MCF 10A (cell line): Measurements from ENCODE around the gene ZNF507. TPM values are rescaled to one million over a fixed set of nuclear protein-coding genes. Genes with fewer than 3 reads are reported as not detected.
A peak's percentile ranks its signal among the peaks of the same experiment; 100 is the strongest.

Source experiments
- BruUV-seq: library from RNA; stranded (reverse); fragments of 400-500 nt; replicated peaks from 2 replicates; lab custom pipeline; 2021; lab: Mats Ljungman, UMichigan
- CTCF ChIA-PET: fragments of 300-600 bp; sonication (Branson Sonifier 250); formaldehyde crosslinking; extraction: SDS; loops from one replicate; lab custom pipeline; 2021; ENCODE audit warnings: antibody characterized with exemption, inconsistent platforms; lab: Yijun Ruan, JAX
- POLR2A ChIA-PET: fragments of 300-600, 350-650 bp; sonication (Branson Sonifier 250); formaldehyde crosslinking; extraction: SDS; loops from one replicate; lab custom pipeline; 2020; ENCODE audit warnings: antibody characterized with exemption, inconsistent platforms; lab: Yijun Ruan, JAX
- DNase-seq: peaks from one replicate; pipeline ENCODE4 v3.0.0-alpha.2; 2018; ENCODE audit not compliant: unreplicated experiment
- H3K27ac Mint-ChIP-seq: one replicate; pipeline ENCODE4 v1.8.0; 2022; ENCODE audit warnings: mild to moderate bottlenecking, low read depth, mixed read lengths; ENCODE audit not compliant: unreplicated experiment
- H3K27me3 Mint-ChIP-seq: one replicate; pipeline ENCODE4 v1.8.0; 2022; ENCODE audit warnings: mixed read lengths; ENCODE audit not compliant: insufficient read depth, unreplicated experiment
- H3K36me3 Mint-ChIP-seq: one replicate; pipeline ENCODE4 v1.8.0; 2022; ENCODE audit warnings: mild to moderate bottlenecking, moderate library complexity, mixed read lengths; ENCODE audit not compliant: insufficient read depth, unreplicated experiment
- H3K4me1 Mint-ChIP-seq: one replicate; pipeline ENCODE4 v1.8.0; 2022; ENCODE audit warnings: mixed read lengths; ENCODE audit not compliant: insufficient read depth, unreplicated experiment
- H3K4me3 Mint-ChIP-seq: one replicate; pipeline ENCODE4 v1.8.0; 2022; ENCODE audit warnings: mild to moderate bottlenecking, moderate library complexity, mixed read lengths; ENCODE audit not compliant: unreplicated experiment
- H3K9me3 Mint-ChIP-seq: one replicate; pipeline ENCODE4 v1.8.0; 2022; ENCODE audit warnings: mixed read lengths; ENCODE audit not compliant: unreplicated experiment
- intact Hi-C: fragments of 100-400 bp; cut with micrococcal nuclease; formaldehyde crosslinking; loops from 2 replicates; pipeline ENCODE4 v1.14.1; 2022
- total RNA-seq: library from RNA; stranded (reverse); gene quantifications from 2 replicates; pipeline ENCODE4 v1.2.3, GENCODE V29; 2022
- TF ChIP-seq, protein P1 (sequence below): fragments of 200-600 bp; IDR thresholded peaks from one replicate; pipeline ENCODE4 v1.8.0; 2022; ENCODE audit warnings: antibody characterized with exemption, mild to moderate bottlenecking; ENCODE audit not compliant: unreplicated experiment

Gene ZNF507
- total RNA-seq, 1 experiment from 2014 or later = 22.8 TPM

DNA sequence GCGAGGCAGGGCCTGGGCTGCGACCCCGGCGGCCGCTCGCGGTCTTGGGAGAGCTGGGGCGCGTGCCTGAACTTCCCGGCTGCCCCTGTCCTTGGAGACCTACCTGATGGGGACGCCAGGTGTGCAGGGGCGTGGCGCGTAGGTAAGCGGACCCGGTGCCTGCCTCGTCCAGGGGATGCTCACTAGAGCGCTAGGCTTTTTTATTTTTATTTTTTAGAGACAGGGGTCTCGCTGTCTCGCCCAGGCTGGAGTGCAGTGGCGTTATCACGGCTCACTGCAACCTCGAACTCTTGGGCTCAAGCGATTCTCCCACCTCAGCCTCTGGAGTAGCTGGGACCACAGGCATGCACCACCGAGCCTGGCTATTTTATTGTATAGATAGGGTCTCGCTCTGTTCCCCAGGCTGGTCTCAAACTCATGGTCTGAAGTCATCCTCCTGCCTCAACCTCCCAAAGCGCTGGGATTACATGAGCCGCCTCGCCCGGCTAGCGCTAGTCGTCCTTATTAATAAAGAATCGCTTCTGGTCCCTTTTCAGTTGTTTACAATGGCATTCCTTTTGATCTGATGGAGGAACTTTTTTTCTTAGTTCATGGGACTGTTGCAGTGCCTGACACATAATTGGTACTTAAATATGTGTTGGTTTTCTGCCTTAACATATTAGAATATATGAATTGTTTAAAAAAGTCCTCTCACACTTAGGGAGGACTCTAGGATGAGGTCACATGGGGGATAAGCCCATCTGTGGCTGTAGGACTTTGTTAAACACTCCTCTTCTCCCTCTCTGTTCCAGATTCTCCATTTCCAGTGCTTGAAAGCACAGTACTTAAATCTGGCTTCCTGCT, 61.0 kb downstream of the ZNF507 start:
- Mint-ChIP-seq H3K27ac (peak overlapping the region; percentile 93), H3K4me1 (peaks cover 20% of the 10 kb centered on the region), H3K36me3 (peaks cover 23% of the 10 kb centered on the region), H3K9me3 (no peaks in the 10 kb centered on the region), H3K27me3 (no peaks in the 10 kb centered on the region), H3K4me3 (peak overlapping the region; percentile 79)
- peak; percentile 5 for DNase-seq
- TF ChIP-seq, protein P1, sequence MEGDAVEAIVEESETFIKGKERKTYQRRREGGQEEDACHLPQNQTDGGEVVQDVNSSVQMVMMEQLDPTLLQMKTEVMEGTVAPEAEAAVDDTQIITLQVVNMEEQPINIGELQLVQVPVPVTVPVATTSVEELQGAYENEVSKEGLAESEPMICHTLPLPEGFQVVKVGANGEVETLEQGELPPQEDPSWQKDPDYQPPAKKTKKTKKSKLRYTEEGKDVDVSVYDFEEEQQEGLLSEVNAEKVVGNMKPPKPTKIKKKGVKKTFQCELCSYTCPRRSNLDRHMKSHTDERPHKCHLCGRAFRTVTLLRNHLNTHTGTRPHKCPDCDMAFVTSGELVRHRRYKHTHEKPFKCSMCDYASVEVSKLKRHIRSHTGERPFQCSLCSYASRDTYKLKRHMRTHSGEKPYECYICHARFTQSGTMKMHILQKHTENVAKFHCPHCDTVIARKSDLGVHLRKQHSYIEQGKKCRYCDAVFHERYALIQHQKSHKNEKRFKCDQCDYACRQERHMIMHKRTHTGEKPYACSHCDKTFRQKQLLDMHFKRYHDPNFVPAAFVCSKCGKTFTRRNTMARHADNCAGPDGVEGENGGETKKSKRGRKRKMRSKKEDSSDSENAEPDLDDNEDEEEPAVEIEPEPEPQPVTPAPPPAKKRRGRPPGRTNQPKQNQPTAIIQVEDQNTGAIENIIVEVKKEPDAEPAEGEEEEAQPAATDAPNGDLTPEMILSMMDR = no peak
- intact Hi-C loops = no loop called here
- BruUV-seq = no TSS peak
- ChIA-PET CTCF (interaction anchor here (2.1 kb wide), 1 partner anchor 66 kb away, joined by 8 read pairs; no protein-coding TSS in a partner anchor), POLR2A (interaction anchor here (0.5 to 3.8 kb wide), 16 partner anchors 8 to 1171 kb away, joined by 3 to 40 read pairs (median 5); partner anchors contain the start of genes NUDT19, PDCD5 and ZNF507)

DNA sequence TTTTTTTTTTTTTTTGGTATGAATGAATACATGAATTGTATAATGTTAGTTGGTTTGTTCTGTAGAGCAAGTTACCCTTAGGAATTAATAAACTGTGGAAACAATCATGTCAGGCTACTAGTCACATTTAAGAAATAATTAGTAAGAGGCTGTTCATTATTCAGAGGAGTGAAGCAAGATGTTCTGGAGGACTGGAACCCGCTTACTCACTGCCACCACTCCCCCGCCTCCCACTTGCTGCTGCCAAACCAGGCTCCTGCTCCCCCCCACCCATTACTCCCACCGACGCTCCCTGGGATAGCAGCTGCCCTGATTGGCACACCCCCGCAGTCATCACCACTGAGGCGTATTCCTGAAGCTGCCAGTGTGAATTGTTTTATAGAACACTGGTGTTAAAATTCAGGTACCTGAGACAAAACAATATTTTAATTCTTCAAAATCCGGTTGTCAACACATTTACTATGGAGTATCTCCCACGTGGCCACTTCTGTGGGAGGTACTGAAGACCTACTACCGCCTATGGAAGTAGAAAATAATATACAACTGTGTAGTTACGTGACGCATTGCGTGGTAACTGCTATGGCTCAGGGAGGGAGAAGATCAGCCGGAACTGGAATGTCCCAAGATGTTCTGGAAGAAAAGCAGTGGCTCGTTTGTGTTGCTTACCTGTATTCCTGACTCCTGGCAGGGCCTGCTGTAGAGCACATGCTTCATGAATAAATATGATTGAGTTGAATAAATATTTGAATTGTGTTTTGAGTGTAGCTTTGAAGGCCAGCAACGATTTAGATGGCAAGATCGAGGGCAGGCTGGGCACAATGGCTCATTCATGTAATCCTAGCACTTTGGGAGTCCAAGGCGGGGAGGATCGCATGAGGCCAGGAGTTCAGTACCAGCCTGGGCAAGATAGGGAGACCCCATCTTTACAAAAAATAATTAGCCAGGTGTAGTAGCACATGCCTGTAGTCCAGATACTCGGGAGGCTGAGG, 61.9 kb downstream of the ZNF507 start:
- Mint-ChIP-seq H3K4me1 (peaks cover 14% of the 10 kb centered on the region), H3K27me3 (no peaks in the 10 kb centered on the region), H3K27ac (peak overlapping the region; percentile 66), H3K4me3 (peak overlapping the region; percentile 79), H3K36me3 (peaks cover 32% of the 10 kb centered on the region), H3K9me3 (no peaks in the 10 kb centered on the region)
- intact Hi-C loops = no loop called here
- POLR2A ChIA-PET = interaction anchor here (0.5 to 3.8 kb wide), 4 partner anchors 17 to 174 kb away, joined by 5 to 39 read pairs (median 18); partner anchors contain the start of gene PDCD5
- CTCF ChIA-PET = no interaction called here
- BruUV-seq = TSS peak; percentile 25
- TF ChIP-seq, protein P1 = no peak
- DNase-seq = peak; percentile 51

DNA sequence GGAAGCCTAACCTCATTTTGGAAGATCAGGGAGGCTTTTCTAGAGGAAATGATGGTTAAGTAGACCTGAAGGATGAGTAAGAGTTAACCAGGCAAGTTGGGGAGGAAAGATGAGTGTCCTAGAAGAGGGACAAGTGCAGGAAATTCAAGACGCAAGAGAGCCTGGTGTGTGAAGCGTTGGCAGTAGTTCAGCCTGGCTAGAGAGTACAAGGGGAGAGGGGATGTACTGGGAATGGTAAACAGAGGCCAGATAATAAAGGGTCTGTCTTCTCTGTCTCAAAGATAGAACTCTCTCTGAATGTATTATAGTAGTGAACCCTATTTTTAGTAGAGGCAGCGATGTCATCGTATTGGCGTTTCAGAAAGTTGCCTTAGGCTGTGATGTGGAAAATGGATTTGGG, 69.8 kb downstream of the ZNF507 start:
- no peak for DNase-seq
- CTCF ChIA-PET = interaction anchor here (0.7 kb wide), 1 partner anchor 888 kb away, joined by 3 read pairs; no protein-coding TSS in a partner anchor

More for the DNA sequence above, 69.8 kb downstream of the ZNF507 start:
- Mint-ChIP-seq H3K27ac (no peak overlapping the region), H3K4me3 (no peak overlapping the region), H3K27me3 (no peaks in the 10 kb centered on the region), H3K4me1 (no peaks in the 10 kb centered on the region), H3K36me3 (peaks cover 44% of the 10 kb centered on the region), H3K9me3 (no peaks in the 10 kb centered on the region)
- TF ChIP-seq, protein P1 = no peak
- POLR2A ChIA-PET = interaction anchor here (0.6 to 1.0 kb wide), 2 partner anchors 9 to 555 kb away, joined by 3 to 6 read pairs; partner anchors contain the start of gene DPY19L3
- intact Hi-C loops = no loop called here
- no TSS peak for BruUV-seq
